Aorta (tissue), 5 donors: ENCODE measurements around the gene EIF4E2. TPM values are rescaled to one million over a fixed set of nuclear protein-coding genes. Genes with fewer than 3 reads are reported as not detected.

ENCODE experiments used
- ATAC-seq: fragments of 200-7000 bp; cut with Tn5 transposase; one replicate; pipeline ENCODE4 v1.9.1; 2022; ENCODE audit warnings: moderate library complexity; ENCODE audit not compliant: low FRiP score
- DNase-seq, 2 donors: peaks; one replicate each; pipeline ENCODE4 v3.0.0-alpha.2; 2020
- H3K27ac ChIP-seq, 2 donors: one replicate each; pipeline ENCODE4 v1.5.1; 2013; ENCODE audit warnings: low read length in 2 of 2, mild to moderate bottlenecking in 2 of 2, moderate library complexity in 2 of 2, control low read depth in 1 of 2, inconsistent platforms in 1 of 2, low read depth in 1 of 2
- H3K27me3 ChIP-seq, 2 donors: one replicate each; pipeline ENCODE4 v1.6.1; 2013; ENCODE audit warnings: control low read depth in 1 of 2, low read length in 1 of 2, mild to moderate bottlenecking in 1 of 2, moderate library complexity in 1 of 2; ENCODE audit not compliant: insufficient read depth in 2 of 2, control insufficient read depth in 1 of 2
- H3K36me3 ChIP-seq, 2 donors: one replicate each; pipeline ENCODE4 v1.6.1; 2013; ENCODE audit warnings: control low read depth in 1 of 2, low read length in 1 of 2, mild to moderate bottlenecking in 1 of 2; ENCODE audit not compliant: insufficient read depth in 2 of 2, control insufficient read depth in 1 of 2
- H3K4me1 ChIP-seq, 2 donors: one replicate each; pipeline ENCODE4 v1.6.1; 2013; ENCODE audit warnings: low read length in 2 of 2, control low read depth in 1 of 2, mild to moderate bottlenecking in 1 of 2, moderate library complexity in 1 of 2; ENCODE audit not compliant: insufficient read depth in 2 of 2, control insufficient read depth in 1 of 2
- H3K4me3 ChIP-seq, 2 donors: one replicate each; pipeline ENCODE4 v1.5.1; 2013; ENCODE audit warnings: low read length in 2 of 2, control low read depth in 1 of 2, mild to moderate bottlenecking in 1 of 2
- H3K9me3 ChIP-seq: one replicate; pipeline ENCODE4 v1.6.1; 2013; ENCODE audit warnings: mild to moderate bottlenecking, low read length; ENCODE audit not compliant: control insufficient read depth
- WGBS, 2 donors: extraction: QIAGEN DNeasy Blood & Tissue Kit; methylation state at CpG; one replicate each; pipeline ENCODE4 v1.1.7; 2013; 5-methylcytosine and 5-hydroxymethylcytosine counted together
- intact Hi-C, 2 donors: fragments of 100-400 bp; cut with DNase I; formaldehyde crosslinking; loops; one replicate each; pipeline versions ENCODE4 v1.14.2 to v1.15.0; 2022
- polyA plus RNA-seq, 2 donors: library from polyadenylated mRNA; stranded (reverse); fragments of 200-250 nt; gene quantifications; one replicate each; pipeline ENCODE4 v1.2.3, GENCODE V29; 2013
- total RNA-seq, 2 donors: library from RNA; stranded (reverse); fragmentation: NEBNext Ultra II Directional; extraction: Animal tissue kit (Norgen Biotek cat#: 25700); gene quantifications; one replicate each; pipeline ENCODE4 v1.2.1, GENCODE V29; 2021
- donor health status: healthy with polysubstance abuse.
- donor health status: Bipolar disorder and iron deficiency.
- donor health status: DM: no; HTN: no; CAD: no.
- donor health status: DM: no; HTN: no; CAD: no.
- donor health status: DM: yes; HTN: yes; CAD: no.

The EIF4E2 gene
- total and polyA plus RNA-seq, 4 donors: 43.9 to 60.7 (median 55.1) TPM

GRCh38 chr2:232524771-232525170 lies 25.7 kb upstream of the EIF4E2 start:
- DNase-seq (no peak), ATAC-seq (no peak)
- H3K27ac ChIP-seq: no peak overlapping the region
- H3K27me3 ChIP-seq: no peaks in the 10 kb centered on the region
- WGBS, 2 donors: 67 to 69% methylated on average over 5 to 6 of the region's 6 CpGs
- H3K4me3 ChIP-seq: no peak overlapping the region
- H3K9me3 ChIP-seq: no peaks in the 10 kb centered on the region
- H3K4me1 ChIP-seq: no peaks in the 10 kb centered on the region
- no peaks in the 10 kb centered on the region for H3K36me3 ChIP-seq
- intact Hi-C loops: loop anchor here in 1 of 2 donors (10.0 kb wide), 1 partner anchor 620 kb away; no protein-coding TSS in a partner anchor

DNA sequence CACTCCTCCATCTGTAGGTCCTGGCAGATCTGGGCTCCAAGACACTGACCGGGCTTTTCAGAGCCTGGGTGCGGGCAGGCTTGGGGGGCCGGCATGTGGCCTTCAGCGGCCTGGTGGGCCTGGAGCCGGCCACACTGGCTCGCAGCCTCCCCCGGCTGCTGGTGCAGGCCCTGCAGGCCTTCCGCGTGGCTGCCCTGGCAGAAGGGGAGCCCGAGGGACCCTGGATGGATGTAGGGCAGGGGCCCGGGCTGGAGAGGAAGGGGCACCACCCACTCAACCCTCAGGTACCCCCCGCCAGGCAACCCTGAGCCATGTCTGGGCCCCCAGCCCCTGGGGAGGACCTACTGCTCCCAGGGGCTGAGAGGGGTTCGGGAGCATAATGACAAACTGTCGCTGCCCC lies 25.3 kb upstream of the EIF4E2 start:
- no peak for ATAC-seq

GRCh38 chr2:232525791-232526371 lies 24.6 kb upstream of the EIF4E2 start, which contains the start of gene CHRND:
Gene CHRND, plus strand, starts transcription at chr2:232526160. Its CDS starts 56 bp downstream, at chr2:232526216.
- WGBS, 2 donors: 18 to 20% methylated on average over 13 to 18 of the region's 18 CpGs
- Histone ChIP-seq H3K4me1 (no peaks in the 10 kb centered on the region), H3K36me3 (no peaks in the 10 kb centered on the region), H3K9me3 (no peaks in the 10 kb centered on the region), H3K4me3 (no peak within 1 kb of the TSS), H3K27ac (no peak within 1 kb of the TSS), H3K27me3 (no peaks in the 10 kb centered on the region)
- DNase-seq (no peak), ATAC-seq (no peak)
- intact Hi-C loops: loop anchor here in 1 of 2 donors (10.0 kb wide), 1 partner anchor 621 kb away; no protein-coding TSS in a partner anchor

More for the DNA sequence above, 25.3 kb upstream of the EIF4E2 start:
- Histone ChIP-seq H3K9me3 (no peaks in the 10 kb centered on the region), H3K27ac (no peak overlapping the region), H3K27me3 (no peaks in the 10 kb centered on the region), H3K4me1 (no peaks in the 10 kb centered on the region), H3K4me3 (no peak overlapping the region), H3K36me3 (no peaks in the 10 kb centered on the region)
- intact Hi-C loops: loop anchor here in 1 of 2 donors (10.0 kb wide), 1 partner anchor 620 kb away; no protein-coding TSS in a partner anchor
- DNase-seq: no peak
- 78 to 82% methylated on average over 13 to 14 of the region's 14 CpGs for WGBS, 2 donors

GRCh38 chr2:232526372-232526941 lies 24.0 kb upstream of the EIF4E2 start:
- ATAC-seq: no peak
- H3K27me3 ChIP-seq: no peaks in the 10 kb centered on the region

DNA sequence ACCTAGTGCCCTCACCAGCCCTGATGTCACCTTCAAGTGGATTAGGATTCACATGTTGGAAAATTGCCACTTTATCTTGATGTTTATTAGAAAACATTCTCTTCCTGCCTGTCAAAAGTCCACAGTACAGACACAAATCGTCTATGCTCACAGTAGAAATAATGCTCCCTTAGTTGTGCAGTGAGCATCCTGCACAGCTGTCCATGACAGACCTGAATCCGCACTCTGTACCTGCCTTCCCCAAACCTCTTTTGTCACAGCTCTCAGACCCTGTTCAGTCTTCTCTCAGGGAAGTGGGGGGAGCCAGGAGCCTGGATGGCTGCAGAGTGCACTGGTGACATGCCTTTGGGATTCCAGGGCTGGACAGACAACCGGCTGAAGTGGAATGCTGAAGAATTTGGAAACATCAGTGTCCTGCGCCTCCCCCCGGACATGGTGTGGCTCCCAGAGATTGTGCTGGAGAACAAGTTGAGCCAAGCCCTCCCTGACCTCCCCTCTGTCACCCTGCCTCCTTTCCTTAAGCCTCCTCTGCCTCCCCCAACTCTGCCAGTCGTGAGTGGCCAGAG lies 22.5 kb upstream of the EIF4E2 start:
- Histone ChIP-seq H3K27me3 (no peaks in the 10 kb centered on the region), H3K4me1 (no peaks in the 10 kb centered on the region), H3K36me3 (no peaks in the 10 kb centered on the region), H3K9me3 (no peaks in the 10 kb centered on the region), H3K27ac (no peak overlapping the region), H3K4me3 (no peak overlapping the region)
- DNase-seq: no peak
- intact Hi-C loops: loop anchor here in 1 of 2 donors (10.0 kb wide), 1 partner anchor 623 kb away; no protein-coding TSS in a partner anchor
- 77 to 81% methylated on average over 6 of the region's 6 CpGs for WGBS, 2 donors
- ATAC-seq: no peak

More at GRCh38 chr2:232526372-232526941, 24.0 kb upstream of the EIF4E2 start:
- no peak for DNase-seq
- 77 to 83% methylated on average over 12 to 13 of the region's 13 CpGs for WGBS, 2 donors
- no peaks in the 10 kb centered on the region for H3K36me3 ChIP-seq
- H3K9me3 ChIP-seq: no peaks in the 10 kb centered on the region
- H3K27ac ChIP-seq: no peak overlapping the region
- intact Hi-C loops: loop anchor here in 1 of 2 donors (10.0 kb wide), 1 partner anchor 622 kb away; no protein-coding TSS in a partner anchor
- H3K4me1 ChIP-seq: no peaks in the 10 kb centered on the region
- H3K4me3 ChIP-seq: no peak overlapping the region

- Histone ChIP-seq H3K27ac (no peak overlapping the region), H3K4me3 (no peak overlapping the region), H3K4me1 (no peaks in the 10 kb centered on the region), H3K36me3 (no peaks in the 10 kb centered on the region), H3K27me3 (no peaks in the 10 kb centered on the region), H3K9me3 (no peaks in the 10 kb centered on the region)
- ATAC-seq: no peak
- DNase-seq: peak; percentile 38 to 50
- intact Hi-C loops: loop anchor here in 1 of 2 donors (10.0 kb wide), 1 partner anchor 624 kb away; no protein-coding TSS in a partner anchor
- WGBS, 2 donors: 80 to 84% methylated on average over 11 of the region's 11 CpGs
Observed at GRCh38 chr2:232528746-232529460, 21.6 kb upstream of the EIF4E2 start.

DNA sequence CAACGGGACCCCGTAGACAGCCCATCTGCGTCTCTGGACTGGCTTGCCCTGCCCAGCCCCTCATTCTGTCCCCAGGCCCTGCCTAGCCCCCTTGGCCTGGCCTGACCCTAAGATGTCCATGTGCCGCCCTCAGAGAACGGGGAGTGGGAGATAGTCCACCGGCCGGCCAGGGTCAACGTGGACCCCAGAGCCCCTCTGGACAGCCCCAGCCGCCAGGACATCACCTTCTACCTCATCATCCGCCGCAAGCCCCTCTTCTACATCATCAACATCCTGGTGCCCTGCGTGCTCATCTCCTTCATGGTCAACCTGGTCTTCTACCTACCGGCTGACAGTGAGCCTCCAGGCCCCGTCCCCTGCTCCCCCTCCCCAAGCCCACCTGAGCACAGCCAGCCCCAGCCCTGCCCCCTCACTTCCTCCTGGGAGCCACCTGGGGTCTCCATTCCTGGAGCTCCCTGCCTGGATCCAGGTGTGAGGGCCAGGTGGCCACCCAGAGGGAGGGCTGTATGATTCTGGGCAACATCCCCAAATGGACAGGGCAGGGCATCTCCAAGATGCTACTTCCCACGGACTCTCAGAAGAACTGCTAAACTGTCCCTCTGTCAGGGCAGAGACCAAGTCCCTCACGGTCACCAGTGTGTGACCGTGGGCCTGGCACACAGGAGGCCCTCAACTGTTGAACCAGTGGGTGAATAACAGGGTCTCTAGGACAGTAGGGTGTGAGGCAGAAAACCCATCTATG lies 20.5 kb upstream of the EIF4E2 start:
- intact Hi-C loops: loop anchor here in 1 of 2 donors (10.0 kb wide), 1 partner anchor 625 kb away; no protein-coding TSS in a partner anchor
- no peaks in the 10 kb centered on the region for H3K9me3 ChIP-seq
- H3K4me1 ChIP-seq: no peaks in the 10 kb centered on the region
- 90 to 92% methylated on average over 17 of the region's 17 CpGs for WGBS, 2 donors
- no peaks in the 10 kb centered on the region for H3K27me3 ChIP-seq
- ATAC-seq: no peak
- peak; percentile 35 to 70 for DNase-seq
- no peak overlapping the region for H3K27ac ChIP-seq
- H3K36me3 ChIP-seq: no peaks in the 10 kb centered on the region
- no peak overlapping the region for H3K4me3 ChIP-seq
